Measurements from ENCODE around the gene TIPARP.
"Not testable (repeated sequence)": the region's sequence is repeated elsewhere in the genome, so short reads cannot be mapped to it uniquely, and the experiment has no call there.

TIPARP gene

DNA sequence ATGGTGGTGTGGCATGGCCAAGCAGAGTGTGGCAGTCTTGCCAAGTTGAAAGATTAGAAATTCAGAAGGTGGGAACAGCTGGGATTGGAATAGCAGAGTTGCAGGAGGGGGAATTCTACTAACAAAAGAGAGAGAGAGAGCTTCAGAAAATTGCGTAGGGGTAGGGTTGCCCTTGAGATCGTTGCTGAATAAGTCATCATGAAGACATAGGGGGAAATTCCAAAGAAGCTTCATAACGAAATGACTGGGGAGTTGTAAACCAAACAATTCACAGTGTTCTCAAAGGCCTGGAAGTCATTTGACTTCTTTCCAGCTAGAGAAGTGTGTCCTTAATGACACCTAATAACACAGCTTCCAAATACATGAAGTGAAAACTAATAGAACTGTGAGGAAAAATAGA is 26.3 kb upstream of the TIPARP start:
- no peak for DNase-seq

DNA sequence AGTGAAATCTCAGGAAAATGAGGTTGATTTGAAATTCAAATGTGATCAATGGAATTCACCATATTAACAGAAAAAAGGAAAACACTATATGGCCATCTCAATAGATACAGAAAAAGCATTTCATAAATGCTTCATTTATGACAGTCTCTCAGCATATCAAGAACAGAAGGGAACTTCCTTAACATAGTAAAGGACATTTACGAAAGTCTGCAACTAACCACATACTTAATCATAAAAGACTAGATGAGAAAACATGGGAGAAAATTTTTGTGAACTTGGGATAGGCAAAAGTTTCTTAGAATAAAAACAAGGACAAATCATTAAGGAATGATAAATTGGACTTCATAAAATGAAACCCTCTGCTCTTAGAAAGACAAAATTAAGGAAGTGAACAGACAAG is 24.7 kb upstream of the TIPARP start:
- DNase-seq: no peak

DNA sequence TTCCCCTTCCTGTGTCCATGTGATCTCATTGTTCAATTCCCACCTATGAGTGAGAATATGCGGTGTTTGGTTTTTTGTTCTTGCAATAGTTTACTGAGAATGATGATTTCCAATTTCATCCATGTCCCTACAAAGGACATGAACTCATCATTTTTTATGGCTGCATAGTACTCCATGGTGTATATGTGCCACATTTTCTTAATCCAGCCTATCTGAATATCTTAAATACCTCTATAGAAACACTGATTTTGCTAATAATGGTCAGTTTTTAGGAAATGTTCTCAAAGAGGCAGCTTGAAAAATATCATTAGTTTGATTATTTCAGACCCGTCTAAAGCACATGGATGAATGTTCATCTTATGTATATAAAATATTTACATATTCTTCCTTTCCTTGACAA is 21.7 kb upstream of the TIPARP start:
- DNase-seq: not testable (repeated sequence)

GRCh38 chr3:156654834-156655233 is 19.6 kb upstream of the TIPARP start:
- no peak for DNase-seq

DNA sequence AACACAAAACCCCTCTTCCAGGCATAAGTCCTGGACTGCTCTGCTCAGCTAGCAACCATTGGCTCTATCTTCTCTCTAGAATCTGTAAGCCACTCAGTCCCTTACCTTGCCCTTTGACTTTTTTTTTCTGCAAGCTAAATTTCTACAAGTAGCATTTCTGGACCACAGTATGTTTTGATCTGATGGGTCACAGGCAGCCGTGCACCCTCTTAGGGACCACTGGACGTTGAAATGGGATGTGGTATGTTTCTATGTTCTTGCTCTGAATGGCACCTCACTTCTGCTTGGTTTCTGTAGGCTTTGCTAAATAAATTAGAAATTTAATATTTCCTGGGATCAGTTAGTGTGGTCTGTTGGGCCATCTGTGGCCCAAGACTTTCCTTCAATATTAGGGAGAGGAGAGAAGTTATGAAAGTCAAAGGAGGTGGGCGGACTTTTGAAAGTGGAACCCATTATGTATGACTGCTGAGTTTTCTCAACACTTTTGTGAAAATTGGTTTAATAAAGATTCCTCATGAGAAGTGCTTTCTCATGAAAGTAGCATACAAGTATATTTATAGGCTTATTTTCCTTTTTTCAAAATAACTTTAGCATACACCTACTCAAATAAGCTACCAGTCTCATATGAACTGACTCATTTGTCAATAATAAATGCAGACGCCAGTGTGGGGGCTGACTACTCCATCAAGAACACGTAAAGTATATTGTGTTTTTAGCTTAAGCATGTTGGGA is 18.4 kb upstream of the TIPARP start:
- DNase-seq: no peak

DNA sequence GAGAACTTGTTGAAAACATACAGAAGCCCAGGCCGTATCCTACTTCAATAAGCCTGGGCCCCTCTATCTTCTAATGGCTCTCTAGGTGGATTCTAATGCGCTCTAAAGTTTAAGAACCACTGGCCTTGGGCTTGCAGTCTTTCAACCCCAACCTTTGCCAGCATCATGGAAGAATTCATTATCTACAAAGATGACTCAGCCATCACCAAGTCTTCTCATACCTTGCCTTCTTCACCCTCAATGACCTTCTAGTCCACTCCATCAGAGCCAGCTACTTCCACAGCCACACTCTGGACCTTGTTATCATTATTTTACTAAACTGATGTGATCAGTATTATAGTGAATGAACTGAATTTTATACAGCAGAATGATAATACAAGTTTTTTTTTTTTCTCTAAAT is 16.9 kb upstream of the TIPARP start:
- DNase-seq: no peak

DNA sequence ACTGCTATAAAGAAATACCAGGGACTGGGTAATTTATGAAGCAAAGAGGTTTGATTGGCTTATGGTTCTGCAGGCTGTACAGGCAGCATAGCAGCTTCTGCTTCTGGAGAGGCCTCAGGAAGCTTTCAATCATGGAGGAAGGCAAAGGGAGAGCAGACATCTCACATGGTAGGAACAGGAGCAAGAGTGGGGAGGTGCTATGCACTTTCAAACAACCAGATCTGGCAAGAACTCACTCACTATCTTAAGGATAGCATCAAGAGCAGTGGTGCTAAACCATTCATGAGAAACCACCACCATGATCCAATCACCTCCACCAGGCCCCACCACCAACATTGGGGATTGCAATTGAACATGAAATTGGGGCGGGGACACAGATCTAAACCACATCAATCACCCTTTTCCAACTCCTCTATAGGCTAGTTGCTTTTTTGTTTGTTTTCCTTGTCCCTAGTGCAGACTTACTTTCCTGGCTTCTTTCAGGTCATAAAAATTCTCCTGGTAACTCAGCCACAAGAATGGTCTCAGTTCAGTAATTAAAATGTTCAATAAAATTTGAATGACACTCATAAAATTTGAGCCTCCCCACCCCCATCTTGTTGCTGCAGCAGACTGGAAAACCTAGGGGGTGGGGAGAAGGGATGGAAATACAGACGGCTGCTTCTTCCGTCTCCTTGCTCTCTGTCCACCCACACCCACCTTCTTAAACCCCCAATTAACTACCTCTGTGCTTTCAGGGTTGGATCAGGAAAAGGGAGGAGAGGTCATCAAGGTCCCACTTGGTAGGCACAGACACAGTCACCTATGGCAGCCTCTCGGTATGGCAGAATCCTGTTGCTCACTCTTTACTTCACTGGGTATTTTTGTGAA is 16.3 kb upstream of the TIPARP start:
- DNase-seq: no peak

DNA sequence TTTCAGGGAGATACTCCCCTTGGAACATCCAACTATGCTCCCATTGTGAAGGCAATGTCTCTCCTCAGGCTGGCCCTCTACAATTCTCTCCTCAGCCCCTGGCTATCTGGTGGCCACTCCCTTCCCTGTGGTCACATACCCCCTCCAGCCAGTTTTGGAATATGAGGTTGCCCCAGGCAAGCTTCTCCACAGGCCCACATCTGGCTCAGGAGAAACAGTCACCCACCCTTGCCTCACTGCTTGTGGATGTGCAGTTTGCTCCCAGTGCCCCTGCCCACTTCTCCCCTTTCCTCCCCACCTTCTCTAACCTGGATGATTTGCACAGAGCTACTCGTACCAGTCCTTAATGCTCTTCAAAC is 15.7 kb upstream of the TIPARP start:
- DNase-seq: no peak

DNA sequence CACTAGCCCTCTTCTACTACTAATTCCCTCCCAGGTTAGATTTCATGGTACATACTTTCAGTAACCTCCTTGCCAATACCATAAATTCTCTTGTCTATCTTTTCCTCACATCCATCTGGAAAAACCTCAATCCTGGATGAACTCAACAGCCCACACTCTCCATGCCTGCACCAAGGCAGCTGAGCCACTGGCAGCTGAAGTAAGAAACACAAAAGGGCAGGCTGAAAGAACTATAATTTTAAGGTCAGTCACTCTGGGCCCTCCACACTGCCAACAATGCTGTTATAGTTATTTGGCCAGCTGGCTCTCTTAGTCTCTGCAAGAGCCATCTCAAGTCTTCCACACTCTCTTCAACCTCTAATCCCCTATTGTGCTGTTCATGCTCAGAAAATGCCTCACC is 15.1 kb upstream of the TIPARP start:
- peak in 5 of 51 donors; percentile 5 to 28 (median 21) for DNase-seq

DNA sequence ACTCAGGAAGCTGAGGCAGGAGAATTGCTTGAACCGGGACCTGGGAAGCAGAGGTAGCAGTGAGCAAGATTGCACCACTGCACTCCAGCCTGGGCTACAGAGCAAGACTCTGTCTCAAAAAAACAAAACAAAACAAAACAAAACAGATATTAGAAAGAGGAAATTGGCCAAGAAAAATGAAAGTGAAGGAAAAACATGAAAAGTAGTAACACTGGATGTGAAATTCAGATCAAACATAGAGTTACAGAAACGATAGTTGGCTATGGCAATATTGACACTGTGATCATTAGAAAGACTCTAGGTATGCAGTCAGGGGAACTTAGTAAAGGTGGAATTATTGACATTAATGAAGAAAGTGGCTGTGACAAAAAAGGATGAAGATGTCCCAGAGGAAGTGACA is 13.2 kb upstream of the TIPARP start:
- DNase-seq: no peak

DNA sequence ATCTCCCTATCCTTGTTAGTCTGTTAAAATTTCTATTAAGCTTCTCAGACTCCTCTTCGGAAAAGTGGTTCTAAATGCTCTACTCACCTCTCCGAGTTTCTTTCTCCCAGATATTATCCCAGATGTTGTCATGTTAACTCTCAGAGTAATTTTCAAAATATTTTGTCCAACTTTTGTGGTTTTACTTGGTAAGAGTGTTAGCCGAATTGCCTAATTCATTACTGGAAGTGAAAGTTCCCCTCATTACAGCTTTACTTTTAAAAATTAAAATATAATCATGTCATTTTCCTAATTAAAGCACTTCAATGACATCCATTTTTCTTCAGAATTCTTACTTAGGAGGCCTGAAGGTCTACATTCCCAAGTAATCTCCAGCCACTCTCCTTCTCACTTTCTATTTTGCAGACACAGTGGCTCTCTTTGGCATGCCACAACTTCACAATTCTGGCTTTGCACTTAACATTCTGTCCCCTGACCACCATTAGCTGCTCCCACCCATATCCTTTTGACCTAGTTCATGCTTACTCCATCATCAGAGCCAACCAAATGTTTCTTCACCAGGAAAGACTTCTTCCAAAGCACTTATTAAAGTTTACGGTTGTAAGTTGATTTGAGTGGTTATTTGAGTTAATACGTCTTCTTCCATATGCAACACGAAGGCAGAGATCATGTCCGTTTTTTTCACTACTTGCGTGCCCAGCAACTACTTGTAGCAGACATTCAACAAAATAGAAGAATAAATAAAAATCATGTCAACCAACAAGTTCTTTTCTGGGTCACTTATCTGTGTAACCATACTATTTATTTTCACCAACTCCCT is 10.2 kb upstream of the TIPARP start:
- no peak for DNase-seq

GRCh38 chr3:156664831-156665178 is 9.6 kb upstream of the TIPARP start:
- DNase-seq: no peak

GRCh38 chr3:156665291-156665690 is 9.1 kb upstream of the TIPARP start:
- DNase-seq: no peak

GRCh38 chr3:156666073-156666472 is 8.3 kb upstream of the TIPARP start:
- no peak for DNase-seq

DNA sequence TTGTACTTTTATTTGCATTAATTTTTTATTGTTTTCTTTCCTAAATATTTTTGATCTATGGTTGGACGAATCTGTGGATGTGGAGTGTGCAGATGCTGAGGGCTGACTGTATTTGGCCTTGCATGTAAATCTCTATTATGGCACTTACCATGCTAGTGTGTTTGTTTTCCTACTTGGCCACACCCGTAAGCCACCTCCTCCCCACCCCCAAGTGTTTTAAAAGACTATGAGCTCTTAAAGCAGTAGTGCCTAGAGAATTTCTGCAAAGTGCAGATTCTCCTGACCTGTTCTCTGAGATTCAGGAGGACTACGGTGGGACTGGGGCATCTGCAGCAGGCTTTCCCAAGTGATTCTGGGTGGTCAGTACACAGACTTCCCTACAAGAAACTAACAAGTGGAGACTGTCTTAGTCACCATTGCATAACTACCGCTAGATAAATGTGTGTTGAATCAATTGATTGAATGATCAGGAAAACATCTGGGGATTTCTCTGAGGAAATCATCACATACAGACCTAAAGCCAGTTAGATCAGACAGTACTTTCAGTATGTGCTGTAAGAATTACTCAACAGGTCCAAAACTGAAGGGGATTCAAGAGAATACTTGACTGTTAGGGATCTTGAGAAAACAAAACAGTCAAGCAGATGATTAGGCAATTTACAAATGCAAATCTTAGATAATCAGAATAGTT is 6.2 kb upstream of the TIPARP start:
- DNase-seq: no peak

DNA sequence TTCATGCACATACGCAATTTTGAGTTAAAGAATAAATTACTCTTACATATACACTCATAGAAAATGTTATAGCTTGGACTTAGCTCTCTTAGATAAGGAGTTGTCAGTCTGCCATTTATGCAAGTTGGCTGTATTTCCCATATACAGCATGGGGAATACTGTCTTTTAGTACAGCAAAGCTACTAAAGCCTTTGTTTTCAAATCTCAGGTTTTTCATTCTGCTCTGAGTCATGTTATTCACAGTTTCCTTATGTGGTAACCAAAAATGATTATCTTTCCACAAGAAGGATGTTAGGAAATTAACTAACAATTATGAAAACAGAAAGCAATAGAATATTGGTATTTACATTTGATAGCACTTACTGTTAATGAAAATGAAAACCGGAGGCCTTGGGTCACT is 4.3 kb upstream of the TIPARP start:
- DNase-seq: no peak

DNA sequence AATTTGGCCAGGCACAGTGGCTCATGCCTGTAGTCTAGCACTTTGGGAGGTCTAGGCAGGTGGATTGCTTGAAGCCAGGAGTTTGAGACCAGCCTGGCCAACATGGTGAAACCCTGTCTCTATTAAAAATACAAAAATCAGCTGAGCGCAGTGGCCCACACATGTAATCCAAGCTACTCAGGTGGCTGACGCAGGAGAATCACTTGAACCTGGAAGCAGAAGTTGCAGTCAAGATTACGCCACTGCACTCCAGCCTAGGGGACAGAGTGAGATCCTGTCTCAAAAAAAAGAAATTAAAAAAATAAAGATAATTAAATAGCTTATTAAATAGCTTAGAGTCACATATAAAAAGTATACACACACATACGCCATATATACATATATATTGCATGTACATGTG is 3.7 kb upstream of the TIPARP start:
- DNase-seq: no peak

- no peak for DNase-seq
Observed at GRCh38 chr3:156673732-156674045, 701 bp upstream of the TIPARP start.

DNA sequence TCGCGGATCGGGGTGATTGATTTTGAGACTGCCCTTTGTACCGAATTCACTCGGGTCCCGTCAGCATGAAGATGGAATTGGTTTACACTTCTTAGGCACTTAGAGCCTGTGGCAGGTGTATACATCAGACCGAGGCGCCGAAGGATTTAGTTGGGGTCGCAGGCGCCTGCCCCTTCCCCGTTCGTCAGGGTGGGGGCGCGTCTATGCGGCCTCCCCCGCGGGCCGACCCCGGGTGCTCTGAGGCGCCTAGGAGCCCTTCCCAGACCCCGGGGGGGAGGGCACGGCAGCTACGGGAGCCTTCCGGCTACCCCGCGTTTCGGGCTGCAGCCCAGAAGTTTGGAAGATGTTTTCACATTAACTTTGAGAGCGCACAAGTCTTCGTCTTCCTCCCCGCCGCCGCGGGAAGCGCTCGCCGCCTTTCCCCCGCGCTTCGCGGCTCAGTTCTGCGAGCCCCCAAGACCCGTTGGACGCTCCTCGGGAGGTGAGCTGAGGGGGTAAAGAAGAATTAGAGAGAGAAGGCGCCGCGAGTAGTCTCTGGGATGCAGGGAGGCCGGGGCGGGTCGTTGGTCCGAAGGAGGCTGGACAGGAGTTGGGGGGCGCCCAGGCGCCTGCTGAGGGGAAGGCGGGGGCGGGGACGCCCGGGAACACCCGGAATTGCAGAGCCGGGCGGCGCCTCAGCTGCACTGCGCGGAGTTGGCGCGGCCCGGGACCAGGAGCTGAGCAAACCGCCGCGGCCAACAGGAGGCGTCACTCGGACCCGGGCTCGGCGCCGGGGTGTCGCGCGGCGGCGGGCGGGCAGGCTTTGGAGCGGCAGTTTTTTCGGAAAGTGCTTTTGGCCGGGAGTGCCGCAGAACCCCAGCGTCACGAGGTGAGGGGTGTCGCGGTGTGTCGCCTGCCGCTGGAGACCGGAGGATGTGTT is 780 bp downstream of the TIPARP start:
- peak in 41 of 51 donors; percentile 6 to 68 (median 45) for DNase-seq

Data from hypothalamus (tissue), 51 donors.